GF-D8 (cell line): ENCODE measurements around the gene ZNF606.
A peak's percentile ranks its signal among the peaks of the same experiment; 100 is the strongest.
"Not testable (repeated sequence)": the region's sequence is repeated elsewhere in the genome, so short reads cannot be mapped to it uniquely, and the experiment has no call there.

ENCODE experiments used
- DNase-seq: peaks from one replicate; lab custom pipeline; 2025; lab: John Stamatoyannopoulos, UW

The ZNF606 gene

DNA sequence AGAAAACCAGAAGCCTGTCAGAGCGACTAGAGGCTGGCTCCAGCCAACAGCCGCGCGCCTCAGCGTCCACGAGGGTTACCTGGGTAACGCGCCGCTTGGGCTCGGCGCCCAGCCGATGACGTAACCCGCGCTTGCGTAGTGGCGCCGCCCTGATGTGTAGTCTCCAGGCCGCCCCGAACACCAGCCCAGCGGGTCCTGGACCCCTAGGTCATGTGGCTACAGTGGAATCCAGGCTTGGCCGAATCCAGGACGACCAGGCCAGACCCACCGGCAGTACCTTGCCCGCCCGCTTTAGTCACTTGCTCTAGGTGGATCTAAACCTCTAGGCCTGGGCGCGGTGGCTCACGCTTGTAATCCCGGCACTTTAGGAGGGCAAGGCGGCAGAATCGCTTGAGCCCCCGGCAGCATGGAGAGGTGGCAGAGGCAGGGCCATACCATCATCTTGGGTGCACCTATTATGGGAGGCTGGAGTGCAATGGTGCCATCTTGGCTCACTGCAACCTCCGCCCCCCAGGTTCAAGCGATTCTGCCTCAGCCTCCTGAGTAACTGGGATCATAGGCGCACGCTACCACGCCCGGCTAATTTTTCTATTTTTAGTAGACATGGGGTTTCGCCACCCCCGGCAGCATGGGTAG lies 7.2 kb upstream of the ZNF606 start:
- peak; percentile 36 for DNase-seq

DNA sequence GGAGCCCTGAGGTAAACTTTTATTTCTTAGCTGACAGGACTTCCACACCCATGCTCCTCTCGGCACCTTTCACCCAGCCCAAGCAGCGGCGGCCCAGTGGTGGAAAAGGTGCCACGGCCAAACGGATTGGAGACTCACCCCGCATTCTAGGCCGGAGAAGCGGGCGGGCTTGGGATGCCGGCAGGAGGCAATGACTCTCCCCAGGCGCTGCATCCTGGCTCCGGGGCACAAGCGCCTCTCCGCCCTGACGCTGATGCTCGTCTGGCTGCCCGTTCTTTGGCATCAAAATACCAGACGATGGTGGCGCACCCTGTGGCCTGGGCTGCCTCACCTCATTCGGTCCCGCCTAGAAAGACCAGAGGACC lies 6.7 kb upstream of the ZNF606 start:
- DNase-seq = no peak

DNA sequence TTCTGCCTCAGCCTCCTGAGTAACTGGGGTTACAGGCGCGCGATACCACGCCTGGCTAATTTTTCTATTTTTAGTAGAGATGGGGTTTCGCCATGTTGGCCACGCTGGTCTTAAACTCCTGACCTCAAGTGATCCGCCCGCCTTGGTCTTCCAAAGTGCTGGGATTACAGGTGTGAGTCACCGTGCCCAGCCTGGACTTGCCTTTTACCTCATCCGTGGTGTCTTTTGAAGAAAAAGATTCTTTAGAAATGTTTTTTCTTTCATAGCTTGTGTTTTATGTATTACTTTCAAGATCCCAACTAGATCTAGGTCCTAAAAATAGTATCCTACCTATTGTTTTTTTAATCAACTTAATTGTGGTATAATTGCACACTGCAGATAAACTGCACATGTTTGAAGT lies 6.3 kb upstream of the ZNF606 start:
- DNase-seq = not testable (repeated sequence)

DNA sequence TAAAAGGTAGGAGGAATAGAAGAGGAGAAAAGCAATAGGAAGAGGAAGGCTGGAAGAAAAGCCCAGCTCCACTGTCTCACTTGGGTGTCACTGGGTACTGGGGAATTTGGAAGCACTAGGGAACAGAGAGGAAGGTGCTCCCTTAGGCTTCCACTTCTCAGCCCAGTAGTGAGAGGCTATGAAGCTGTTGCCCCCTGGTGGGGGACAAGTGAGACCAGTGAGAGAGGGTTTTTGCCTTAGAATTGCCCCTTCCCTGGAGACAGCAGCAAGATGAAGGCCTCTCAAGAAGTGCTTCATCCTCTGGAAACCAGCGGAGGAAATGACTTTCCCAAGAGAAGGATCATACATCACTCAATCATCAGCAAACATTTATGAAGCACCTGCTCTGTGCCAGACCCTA lies 4.7 kb upstream of the ZNF606 start:
- no peak for DNase-seq

DNA sequence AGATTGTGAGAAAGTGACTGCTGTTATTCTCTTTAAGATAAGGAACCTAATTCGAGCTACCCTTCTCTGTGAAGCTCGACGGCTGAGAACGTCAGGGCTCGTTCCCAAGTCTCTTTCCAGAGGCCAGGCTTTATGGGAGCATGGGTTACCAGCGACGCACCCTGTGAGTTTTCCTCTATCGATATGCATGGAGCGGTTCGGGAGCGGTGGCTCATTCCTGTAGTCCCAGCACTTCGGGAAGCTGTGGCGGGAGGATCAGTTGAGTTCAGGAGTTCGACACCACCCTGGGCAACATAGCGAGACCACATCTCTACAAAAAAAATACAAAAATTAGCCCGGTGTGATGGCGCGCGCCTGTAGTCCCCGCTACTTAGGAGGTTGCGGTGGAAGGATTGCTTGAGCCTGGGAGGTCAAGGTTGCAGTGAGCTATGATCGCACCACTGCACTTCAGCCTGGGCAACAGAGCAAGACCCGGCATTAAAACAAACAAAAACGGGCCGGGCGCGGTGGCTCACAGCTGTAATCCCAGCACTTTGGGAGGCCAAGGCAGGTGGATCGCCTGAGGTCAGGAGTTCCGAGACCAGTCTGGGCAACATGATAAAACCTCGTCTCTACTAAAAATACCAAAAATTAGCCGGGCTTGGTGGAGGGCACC lies 681 bp upstream of the ZNF606 start:
- no peak for DNase-seq

DNA sequence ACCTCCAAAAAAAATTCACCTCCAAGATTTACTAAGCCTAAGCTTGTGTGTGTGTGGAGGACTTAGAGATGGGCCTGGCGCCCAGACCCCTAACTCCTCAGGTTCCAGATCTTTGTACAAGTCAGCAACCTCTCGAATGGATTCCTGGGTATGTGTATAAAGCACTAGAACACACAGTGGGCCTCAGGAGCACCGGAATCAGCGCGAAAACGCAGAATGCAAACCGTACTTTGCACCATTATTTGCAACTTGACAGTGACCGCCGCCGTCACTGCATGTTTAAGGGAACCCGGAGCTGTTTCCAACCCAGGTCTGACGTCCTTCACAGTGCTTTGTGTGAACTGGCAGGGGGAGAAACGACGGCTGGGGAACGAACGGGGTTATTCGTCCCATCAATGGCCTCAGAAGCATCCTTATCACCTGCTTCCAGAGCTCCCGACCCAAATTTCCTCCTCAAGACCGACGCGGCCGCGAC lies 688 bp downstream of the ZNF606 start:
- DNase-seq = peak; percentile 6

DNA sequence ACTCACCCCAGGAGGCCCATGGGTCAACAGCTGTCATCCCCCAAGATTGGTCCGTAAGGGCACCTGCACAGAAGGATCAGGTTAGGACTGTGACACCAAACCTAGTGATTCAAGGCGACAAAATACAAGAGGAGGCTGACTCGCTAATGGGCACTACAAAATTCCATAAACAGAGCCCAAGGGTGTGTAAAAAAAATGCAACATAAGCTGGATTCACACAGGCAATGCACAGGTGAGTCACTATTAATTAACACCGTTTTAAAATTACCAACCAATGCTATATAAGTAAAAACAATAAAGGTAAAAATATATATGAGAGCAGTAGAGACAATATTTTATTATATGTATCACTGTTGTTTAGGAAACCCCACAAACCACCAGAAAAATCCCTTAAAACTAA lies 1.9 kb downstream of the ZNF606 start:
- DNase-seq = no peak

DNA sequence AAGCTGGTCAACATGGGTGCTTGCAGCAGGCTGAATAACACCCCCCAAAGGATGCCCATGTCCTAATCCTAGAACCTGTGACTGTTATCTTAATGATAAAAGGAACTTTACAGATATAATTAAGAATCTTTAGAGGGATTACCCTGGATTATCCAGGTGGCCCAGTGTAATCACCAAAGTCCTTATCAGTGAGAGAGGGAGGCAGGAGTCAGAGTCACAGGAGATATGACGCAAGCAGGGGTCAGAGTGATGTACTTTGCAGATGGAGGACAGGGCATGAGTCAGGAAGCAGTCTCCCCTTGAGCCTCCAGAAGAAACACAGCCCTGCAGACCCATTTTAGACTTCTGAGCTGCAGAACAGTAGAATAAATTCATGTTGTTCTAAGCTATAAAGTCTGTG lies 9.8 kb downstream of the ZNF606 start:
- no peak for DNase-seq

DNA sequence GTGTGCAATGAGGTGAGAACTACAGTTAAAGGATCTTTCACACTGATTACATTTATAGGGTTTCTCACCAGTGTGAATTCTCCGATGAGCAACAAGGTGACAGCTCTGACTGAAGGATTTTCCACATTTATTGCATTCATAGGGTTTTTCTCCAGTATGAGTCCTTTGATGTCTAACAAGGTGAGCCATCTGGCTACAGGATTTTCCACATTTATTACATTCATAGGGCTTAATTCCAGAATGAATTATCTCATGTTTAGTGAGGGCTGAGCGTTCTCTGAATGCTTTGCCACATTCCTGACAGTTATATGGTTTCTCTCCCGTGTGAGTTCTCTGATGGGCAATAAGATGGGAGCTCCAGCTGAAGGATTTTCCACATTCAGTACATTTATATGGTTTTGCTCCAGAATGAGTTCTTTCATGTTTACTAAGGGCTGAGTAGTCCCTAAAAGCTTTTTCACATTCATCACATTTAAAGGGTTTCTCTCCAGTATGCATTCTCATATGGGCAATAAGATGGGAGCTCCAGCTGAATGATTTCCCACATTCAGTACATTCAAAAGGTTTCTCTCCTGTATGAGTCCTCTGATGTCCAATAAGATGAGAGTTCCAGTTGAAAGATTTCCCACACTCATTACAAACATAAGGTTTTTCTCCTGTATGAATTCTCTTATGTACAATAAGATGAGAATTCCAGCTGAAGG lies 23.9 kb downstream of the ZNF606 start:
- DNase-seq = no peak

DNA sequence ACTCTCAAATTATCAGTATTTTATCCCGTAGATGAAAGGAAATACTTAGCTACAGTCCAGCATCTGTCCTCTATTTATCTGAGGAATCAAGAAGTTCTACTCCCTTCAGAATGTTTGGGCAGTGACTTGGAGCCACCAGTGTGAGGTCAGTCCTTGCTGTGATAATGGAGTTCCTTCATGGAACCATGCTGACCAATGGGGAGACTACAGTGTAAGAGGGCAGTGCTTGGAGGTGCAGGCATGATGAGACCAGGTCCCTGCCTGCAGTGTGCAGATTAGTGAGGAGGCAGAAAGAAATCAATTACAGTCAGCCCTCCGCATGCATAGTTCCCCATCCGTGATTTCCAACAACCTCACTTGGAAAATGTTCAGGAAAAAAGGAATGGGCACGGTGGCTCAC lies 28.2 kb downstream of the ZNF606 start, which contains the start of gene C19orf18:
TSS of gene C19orf18 (minus strand) at position 101 of the 400 bp plus-strand sequence. CDS start 102 bp downstream, outside the sequence.
- DNase-seq = no peak

DNA sequence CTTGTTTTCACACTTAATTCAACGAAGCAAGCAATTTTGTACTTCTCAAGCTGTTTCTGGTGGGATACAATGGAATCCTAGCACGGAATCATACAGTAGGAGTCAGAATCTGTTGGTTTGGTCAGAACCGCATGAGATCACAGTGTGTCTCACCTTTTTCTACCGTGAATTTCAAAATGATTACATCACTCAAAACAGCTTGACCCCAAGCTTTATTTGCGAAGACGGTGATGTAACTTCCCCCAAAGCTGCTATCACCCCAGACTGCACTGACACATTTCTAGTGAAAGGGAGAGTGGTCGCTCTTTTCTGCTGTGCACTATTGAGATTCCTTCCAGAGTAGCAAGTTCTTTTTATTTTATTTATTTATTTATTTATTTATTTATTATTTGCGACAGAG lies 37.9 kb downstream of the ZNF606 start:
- DNase-seq = no peak

DNA sequence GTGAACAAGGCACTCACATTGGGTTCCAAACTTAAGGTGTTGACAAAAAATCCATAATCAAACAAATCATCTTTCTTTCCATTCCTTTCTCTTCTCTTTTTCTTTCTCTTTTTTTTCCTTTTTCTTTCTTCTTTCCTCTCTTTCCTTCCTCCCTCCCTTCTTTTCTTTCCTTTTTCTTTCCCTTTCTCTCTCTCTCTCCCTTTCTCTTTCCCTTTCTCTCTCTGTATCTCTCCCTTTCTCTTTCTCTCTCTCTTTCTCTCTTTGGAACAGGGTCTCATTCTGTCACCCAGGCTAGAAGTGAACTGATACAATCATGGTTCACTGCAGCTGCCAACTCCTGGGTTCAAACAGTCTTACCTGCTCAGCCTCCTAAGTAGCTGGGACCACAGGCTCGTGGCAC lies 40.8 kb downstream of the ZNF606 start:
- no peak for DNase-seq

DNA sequence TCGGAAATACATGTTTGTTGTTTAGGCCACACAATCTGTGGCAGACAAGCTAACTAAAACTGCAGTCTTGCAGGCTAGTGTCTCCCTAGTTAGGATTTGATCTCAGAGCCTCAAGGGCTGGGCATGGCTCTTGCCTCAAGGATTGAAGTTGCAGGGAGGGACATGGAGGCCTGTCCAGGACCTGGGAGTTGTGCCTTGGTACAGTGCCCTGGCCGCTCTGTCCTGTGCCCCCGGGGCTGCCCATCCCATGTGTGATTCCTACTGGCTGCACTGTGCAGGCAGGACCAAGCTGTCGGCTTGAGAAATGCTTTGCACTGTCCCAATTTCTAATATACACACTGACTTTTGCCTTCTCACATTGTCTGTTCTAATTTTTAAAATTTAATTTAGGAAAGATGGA lies 47.6 kb downstream of the ZNF606 start:
- DNase-seq = no peak

DNA sequence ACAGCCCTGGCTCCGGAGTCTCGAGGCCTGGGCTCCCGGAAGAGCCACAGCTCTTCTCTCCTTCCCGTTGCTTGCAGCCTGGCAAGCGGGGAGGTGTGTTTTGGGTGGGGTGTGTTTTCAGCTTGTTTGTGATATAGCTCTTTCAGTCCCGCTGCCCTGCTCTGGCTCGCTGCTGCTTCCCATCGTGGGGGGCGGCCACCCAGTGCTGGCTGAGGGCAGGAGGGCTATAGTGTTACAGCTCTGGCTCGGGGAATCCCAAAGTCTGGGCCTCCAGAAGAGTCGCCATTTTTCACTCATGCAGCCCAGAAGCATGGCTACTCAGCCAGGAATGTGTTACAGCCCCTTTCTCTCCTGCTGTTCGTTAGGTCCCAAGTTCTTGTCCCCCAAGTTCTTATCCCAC lies 52.9 kb downstream of the ZNF606 start:
- DNase-seq = no peak

DNA sequence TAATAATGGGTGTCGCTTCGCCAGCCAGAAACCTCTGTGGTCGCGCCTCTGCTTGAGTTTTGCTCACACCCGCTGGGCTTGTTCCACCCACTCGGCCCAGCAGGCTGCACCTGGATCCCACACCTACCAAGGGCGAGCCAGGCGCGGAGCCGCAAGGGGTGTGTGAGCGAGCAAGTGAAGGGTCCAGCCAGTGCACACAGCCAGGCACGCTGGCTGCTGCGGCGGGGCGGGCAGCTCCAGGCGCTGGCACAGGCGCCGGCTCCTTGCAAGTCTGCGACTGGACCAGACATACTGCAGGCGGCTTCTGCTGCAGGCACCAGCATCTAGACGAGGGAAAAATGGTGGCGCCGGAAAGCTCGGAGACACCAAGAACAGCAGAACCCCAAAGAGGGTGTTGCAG lies 53.3 kb downstream of the ZNF606 start:
- DNase-seq = no peak

DNA sequence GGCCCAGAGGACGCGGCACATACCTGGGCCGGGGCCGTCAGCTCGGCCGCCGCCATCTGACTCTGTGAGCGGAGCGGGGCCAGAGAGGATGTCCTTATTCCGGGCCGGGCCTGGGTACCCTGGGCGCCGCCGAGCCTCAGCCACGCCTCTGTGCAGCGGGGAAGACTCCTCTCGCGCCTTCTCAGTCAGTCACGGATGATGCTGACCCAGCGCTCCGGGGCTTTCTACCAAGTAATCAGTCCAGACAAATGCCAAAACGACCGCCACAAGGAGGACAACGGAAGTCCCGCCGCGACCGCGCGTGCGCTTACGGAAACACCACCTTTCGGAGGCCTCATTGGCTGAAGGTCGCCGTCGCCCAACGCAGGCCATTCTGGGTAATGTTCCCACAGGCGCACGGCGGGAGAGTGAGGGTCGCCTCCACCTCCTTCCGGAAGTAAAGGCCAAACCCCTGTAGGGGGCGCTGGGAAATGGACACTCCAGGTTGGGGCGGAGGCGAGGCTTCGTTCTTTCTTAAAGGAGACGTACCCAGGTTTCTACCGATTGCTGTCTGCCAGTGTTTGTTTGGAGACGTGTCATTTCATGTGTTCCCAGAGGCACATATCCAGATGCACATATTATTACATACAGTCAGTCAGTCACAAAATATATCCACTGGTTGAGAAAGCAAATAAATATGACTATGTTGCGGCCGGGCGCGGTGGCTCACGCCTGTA lies 55.0 kb downstream of the ZNF606 start, which contains the start of gene ZNF256:
TSS of gene ZNF256 (minus strand) at position 288 of the 716 bp plus-strand sequence. CDS start at position 56, 232 bp downstream.
- DNase-seq = peak; percentile 84

DNA sequence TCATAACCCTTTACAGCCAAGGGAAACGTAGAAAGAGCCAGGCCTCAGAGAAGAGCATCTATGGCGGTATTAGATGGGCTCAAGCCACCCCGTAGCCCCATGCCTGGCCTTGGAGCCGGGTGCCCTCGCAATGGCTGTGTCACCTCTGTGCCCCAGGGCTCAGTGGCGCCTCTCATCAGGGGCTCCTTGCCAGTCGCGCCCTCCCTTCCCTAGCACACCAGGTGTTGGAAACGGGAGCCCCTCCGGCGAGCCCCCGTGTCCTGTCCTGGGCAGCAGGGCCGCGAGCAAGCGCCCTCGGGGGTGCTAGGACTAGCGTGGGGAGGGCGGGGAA lies 55.6 kb downstream of the ZNF606 start:
- no peak for DNase-seq

DNA sequence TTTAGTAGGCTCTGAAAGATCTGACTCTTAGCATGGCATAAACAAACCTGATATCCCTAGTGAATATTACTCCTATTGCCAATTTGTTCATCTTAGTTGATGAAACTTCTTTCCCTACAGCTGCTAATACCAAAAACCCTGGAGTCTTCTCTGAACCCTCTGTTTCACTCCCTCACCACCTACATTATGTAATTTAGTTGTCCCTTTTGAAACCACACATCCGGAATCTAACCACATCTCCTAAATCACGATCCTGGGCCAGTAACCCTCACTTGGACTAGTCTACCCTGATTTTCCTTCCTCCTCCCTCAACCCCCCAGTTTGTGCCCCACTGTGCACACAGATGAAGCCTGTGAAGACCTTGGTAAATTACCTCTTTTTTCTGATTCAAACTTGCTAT lies 56.3 kb downstream of the ZNF606 start:
- no peak for DNase-seq

DNA sequence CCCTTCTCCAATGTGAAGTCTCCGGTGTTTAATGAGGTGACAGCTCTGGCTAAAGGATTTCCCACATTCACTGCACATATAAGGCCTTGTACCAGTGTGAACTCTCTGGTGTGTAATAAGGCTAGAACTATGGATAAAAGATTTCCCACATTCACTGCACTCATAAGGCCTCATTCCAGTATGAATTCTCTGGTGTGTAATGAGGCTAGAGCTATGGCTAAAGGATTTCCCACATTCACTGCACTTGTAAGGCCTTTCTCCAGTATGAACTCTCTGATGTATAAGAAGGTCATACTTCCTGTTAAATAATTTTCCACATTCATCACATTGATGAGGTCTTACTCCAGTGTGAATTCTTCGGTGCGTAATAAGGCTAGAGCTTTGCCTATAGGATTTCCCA lies 61.0 kb downstream of the ZNF606 start:
- DNase-seq = no peak

DNA sequence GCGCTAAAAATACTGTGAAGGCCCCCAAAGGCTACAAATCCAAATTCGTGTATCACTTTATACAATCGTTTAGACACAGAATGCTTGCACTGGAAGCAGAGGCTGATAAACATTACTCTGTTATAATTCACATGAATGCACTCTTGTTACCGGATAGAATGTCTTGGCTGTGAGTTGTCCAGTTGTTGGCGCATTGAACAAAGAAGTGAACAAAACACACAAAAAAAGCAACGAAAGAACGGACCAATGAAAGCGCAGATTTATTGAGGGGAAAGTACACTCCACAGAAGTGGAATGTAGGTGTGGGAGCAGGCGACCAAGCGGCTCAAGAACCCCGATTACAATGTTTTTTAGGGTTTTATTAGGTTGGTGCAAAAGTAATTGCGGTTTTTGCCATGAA lies 66.9 kb downstream of the ZNF606 start:
- no peak for DNase-seq

DNA sequence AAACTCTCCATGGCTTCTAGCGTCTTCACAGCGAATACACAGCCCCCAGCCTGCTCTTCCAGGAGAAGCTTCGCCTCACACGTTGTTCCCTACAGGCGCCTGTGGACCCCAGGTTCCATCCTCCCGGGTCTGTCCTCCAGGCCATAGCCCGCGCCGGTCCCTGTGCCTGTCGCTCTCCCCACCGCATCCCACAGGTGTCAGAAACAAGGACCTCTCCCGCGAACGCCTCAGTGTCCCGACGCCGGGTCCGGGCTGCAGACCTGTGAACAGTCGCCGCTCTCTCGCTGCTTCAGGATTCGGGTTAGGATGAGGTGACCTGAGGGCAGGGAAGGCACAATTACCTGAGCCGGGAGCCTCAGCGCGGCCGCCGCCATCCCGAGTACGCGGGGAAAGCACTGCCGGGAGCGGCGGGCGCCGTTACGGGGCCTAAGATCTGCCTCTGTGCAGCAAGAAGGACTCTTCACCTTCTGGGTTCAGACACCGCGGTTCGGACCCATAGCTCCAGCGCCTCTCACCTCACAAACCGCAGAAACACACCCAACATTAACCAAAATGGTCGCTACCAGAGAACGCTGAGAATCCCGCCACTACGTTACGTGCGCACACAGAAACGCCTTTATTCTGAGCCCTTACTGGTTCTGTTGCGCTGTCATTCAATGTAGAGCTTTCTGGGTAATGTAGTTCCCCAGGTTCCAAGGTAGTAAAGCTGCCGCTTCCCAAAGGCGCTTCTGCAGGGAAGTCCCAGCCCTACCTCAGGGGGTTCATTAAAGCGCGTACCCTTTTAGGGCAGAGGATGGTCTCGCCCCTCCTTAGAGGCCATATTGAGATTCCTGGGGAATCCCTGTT lies 67.6 kb downstream of the ZNF606 start, which contains the start of gene ZNF418:
TSS of gene ZNF418 (minus strand) at position 583 of the 846 bp plus-strand sequence. CDS start 1,580 bp downstream, outside the sequence.
- DNase-seq = no peak

DNA sequence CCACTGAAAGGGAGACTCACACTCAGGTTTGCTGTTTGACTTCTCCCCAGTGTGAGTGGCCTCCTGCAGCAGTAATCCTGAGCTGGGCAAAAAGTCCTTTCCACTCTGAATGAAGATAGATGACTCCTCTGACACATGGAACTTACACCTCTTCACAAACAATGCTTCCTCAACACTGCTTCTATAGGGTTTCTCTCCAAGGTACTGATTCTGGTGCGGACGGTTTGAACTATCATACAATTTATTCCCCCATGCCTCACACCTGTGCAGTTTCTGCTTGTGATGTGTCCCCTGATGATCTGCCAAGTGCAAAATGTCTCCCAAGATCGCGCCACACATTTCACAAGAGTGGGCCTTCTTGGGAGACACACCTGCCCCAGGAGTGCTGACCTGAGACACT lies 75.0 kb downstream of the ZNF606 start:
- DNase-seq = no peak
